ENCODE results near the gene ZBTB44.

DNA sequence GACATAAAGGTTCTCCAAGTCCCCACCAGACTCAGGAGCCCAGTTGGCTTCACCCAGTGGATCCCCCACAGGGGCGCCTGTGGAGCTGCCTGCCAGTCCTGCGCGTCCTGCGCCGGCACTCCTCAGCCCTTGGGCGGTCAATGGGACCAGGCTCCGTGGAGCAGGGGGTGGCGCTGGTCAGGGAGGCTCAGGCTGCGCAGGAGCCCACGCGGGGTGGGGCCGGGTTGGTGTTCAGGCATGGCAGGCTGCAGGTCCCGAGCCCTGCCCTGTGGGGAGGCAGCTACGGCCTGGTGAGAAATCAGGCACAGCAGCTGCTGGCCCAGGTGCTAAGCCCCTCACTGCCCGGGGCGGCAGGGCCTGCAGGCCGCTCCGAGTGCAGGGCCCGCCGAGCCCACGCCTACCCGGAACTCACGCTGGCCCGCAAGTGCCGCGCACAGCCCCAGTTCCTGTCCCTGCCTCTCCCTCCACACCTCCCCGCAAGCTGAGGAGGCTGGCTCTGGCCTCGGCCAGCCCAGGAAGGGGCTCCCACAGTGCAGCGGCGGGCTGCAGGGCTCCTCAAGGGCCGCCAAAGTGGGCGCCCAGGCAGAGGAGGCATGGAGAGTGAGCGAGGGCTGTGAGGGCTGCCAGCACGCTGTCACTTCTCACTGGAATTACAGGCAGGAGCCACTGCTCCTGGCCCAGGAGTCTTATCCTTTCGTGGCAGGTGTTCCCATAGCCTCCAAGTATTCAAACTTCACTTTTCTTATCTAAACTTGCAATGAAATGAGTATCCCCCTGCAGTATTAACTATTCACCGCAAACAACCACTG lies 22.8 kb upstream of the ZBTB44 start:
- TF ChIP-seq POLR2A (IDR thresholded peaks at IDR 0.05), result no peak
- TF ChIP-seq, protein P1, sequence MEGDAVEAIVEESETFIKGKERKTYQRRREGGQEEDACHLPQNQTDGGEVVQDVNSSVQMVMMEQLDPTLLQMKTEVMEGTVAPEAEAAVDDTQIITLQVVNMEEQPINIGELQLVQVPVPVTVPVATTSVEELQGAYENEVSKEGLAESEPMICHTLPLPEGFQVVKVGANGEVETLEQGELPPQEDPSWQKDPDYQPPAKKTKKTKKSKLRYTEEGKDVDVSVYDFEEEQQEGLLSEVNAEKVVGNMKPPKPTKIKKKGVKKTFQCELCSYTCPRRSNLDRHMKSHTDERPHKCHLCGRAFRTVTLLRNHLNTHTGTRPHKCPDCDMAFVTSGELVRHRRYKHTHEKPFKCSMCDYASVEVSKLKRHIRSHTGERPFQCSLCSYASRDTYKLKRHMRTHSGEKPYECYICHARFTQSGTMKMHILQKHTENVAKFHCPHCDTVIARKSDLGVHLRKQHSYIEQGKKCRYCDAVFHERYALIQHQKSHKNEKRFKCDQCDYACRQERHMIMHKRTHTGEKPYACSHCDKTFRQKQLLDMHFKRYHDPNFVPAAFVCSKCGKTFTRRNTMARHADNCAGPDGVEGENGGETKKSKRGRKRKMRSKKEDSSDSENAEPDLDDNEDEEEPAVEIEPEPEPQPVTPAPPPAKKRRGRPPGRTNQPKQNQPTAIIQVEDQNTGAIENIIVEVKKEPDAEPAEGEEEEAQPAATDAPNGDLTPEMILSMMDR (IDR thresholded peaks at IDR 0.05), result no peak

All from sigmoid colon (tissue), 3 donors.